C4-2B (cell line): ENCODE results near the gene TSPAN13.

Experiments used
- H3K27ac ChIP-seq: fragments of 450-650 bp; 2 replicates; pipeline ENCODE4 v1.5.1; 2017
- ZFX ChIP-seq: fragments of 450-650 bp; IDR thresholded peaks from 2 replicates; pipeline ENCODE4 v1.6.1; 2017
- TF ChIP-seq, protein P1 (sequence below): fragments of 450-650 bp; conservative IDR thresholded peaks from 2 replicates; pipeline ENCODE4 v1.5.1; 2017; ENCODE audit warnings: mild to moderate bottlenecking

The TSPAN13 gene

GRCh38 chr7:16729541-16729940 lies 24.0 kb upstream of the TSPAN13 start:
- TF ChIP-seq ZFX = no peak
- TF ChIP-seq, protein P1, sequence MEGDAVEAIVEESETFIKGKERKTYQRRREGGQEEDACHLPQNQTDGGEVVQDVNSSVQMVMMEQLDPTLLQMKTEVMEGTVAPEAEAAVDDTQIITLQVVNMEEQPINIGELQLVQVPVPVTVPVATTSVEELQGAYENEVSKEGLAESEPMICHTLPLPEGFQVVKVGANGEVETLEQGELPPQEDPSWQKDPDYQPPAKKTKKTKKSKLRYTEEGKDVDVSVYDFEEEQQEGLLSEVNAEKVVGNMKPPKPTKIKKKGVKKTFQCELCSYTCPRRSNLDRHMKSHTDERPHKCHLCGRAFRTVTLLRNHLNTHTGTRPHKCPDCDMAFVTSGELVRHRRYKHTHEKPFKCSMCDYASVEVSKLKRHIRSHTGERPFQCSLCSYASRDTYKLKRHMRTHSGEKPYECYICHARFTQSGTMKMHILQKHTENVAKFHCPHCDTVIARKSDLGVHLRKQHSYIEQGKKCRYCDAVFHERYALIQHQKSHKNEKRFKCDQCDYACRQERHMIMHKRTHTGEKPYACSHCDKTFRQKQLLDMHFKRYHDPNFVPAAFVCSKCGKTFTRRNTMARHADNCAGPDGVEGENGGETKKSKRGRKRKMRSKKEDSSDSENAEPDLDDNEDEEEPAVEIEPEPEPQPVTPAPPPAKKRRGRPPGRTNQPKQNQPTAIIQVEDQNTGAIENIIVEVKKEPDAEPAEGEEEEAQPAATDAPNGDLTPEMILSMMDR = no peak
- H3K27ac ChIP-seq = no peak overlapping the region

DNA sequence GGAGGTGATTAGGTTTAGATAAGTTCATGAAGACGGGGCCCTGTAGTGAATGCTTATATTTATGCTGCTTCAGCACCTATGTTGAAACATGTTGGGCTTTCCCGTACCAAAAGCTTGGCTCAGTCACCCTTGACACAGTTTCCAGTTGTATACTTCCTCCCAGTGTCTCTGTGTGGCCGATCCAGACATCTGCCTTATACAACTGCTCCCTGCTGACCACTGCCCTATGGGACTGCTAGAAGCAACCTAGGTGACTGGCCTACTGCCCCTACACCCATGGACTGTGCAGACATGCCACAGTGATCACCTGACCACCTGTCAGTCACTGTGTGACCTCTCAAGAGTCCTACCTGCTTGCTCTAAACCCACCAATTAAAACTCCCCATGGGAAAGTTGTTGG lies 22.6 kb upstream of the TSPAN13 start:
- TF ChIP-seq ZFX = no peak
- TF ChIP-seq, protein P1 = no peak
- no peak overlapping the region for H3K27ac ChIP-seq

DNA sequence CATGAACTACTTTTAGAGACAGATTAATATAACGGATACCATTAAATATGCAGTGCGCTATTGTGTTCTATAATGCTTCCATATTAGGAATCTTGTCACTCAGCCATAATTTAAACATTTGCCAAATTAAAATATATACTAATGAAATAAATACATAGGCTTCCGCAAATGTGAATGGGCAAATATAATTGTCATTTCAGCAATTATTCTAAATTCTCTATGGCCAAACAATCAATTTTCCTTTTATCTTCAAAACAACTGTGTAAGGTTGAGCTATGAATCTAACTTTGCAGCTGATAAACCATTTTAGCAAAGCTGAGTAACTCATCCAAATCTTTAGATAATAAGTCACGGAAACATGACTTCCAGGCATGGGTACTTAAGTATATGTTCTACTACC lies 20.7 kb upstream of the TSPAN13 start:
- no peak overlapping the region for H3K27ac ChIP-seq
- TF ChIP-seq ZFX = no peak
- TF ChIP-seq, protein P1 = no peak

- no peak for TF ChIP-seq ZFX
- TF ChIP-seq, protein P1 = no peak
- H3K27ac ChIP-seq = no peak overlapping the region
Observed at GRCh38 chr7:16734148-16734726, 19.3 kb upstream of the TSPAN13 start.

DNA sequence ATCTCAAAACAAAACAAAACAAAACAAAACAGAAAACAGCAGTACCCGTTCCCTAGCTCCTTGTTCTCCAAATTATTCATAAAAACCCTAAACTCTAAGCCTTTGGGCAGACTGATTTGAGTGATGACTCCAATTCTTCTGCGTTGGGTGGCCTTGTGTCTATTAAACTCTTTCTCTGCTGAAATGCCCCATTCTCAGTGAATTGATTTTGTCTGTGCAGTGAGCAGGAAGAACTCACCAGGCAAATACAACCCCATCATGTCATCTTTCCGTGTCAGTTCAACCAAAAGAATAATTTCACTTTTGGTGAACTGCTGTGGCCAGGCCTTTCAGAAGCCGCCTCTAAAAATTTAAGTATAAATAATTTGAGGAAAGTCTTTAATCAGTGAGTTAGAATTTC lies 18.5 kb upstream of the TSPAN13 start:
- TF ChIP-seq, protein P1 = no peak
- no peak for TF ChIP-seq ZFX
- no peak overlapping the region; the same call in 1 of the 2 replicates for H3K27ac ChIP-seq

- no peak for TF ChIP-seq ZFX
- TF ChIP-seq, protein P1 = no peak
- no peak overlapping the region for H3K27ac ChIP-seq
Observed at GRCh38 chr7:16738011-16738688, 15.4 kb upstream of the TSPAN13 start.

- peak overlapping the region; percentile 57 for H3K27ac ChIP-seq
- TF ChIP-seq, protein P1 = no peak
- no peak for TF ChIP-seq ZFX
Observed at GRCh38 chr7:16739863-16740622, 13.5 kb upstream of the TSPAN13 start.
